Aorta (tissue), 5 donors: ENCODE data around the gene NDUFB11. TPM values are rescaled to one million over a fixed set of nuclear protein-coding genes. Genes with fewer than 3 reads are reported as not detected.

Experiments
- ATAC-seq: fragments of 200-7000 bp; cut with Tn5 transposase; one replicate; pipeline ENCODE4 v1.9.1; 2022; ENCODE audit warnings: moderate library complexity; ENCODE audit not compliant: low FRiP score
- DNase-seq, 2 donors: peaks; one replicate each; pipeline ENCODE4 v3.0.0-alpha.2; 2020
- H3K27ac ChIP-seq, 2 donors: one replicate each; pipeline ENCODE4 v1.5.1; 2013; ENCODE audit warnings: low read length in 2 of 2, mild to moderate bottlenecking in 2 of 2, moderate library complexity in 2 of 2, control low read depth in 1 of 2, inconsistent platforms in 1 of 2, low read depth in 1 of 2
- H3K27me3 ChIP-seq, 2 donors: one replicate each; pipeline ENCODE4 v1.6.1; 2013; ENCODE audit warnings: control low read depth in 1 of 2, low read length in 1 of 2, mild to moderate bottlenecking in 1 of 2, moderate library complexity in 1 of 2; ENCODE audit not compliant: insufficient read depth in 2 of 2, control insufficient read depth in 1 of 2
- H3K36me3 ChIP-seq, 2 donors: one replicate each; pipeline ENCODE4 v1.6.1; 2013; ENCODE audit warnings: control low read depth in 1 of 2, low read length in 1 of 2, mild to moderate bottlenecking in 1 of 2; ENCODE audit not compliant: insufficient read depth in 2 of 2, control insufficient read depth in 1 of 2
- H3K4me1 ChIP-seq, 2 donors: one replicate each; pipeline ENCODE4 v1.6.1; 2013; ENCODE audit warnings: low read length in 2 of 2, control low read depth in 1 of 2, mild to moderate bottlenecking in 1 of 2, moderate library complexity in 1 of 2; ENCODE audit not compliant: insufficient read depth in 2 of 2, control insufficient read depth in 1 of 2
- H3K4me3 ChIP-seq, 2 donors: one replicate each; pipeline ENCODE4 v1.5.1; 2013; ENCODE audit warnings: low read length in 2 of 2, control low read depth in 1 of 2, mild to moderate bottlenecking in 1 of 2
- H3K9me3 ChIP-seq: one replicate; pipeline ENCODE4 v1.6.1; 2013; ENCODE audit warnings: mild to moderate bottlenecking, low read length; ENCODE audit not compliant: control insufficient read depth
- WGBS, 2 donors: extraction: QIAGEN DNeasy Blood & Tissue Kit; methylation state at CpG; one replicate each; pipeline ENCODE4 v1.1.7; 2013; 5-methylcytosine and 5-hydroxymethylcytosine counted together
- intact Hi-C, 2 donors: fragments of 100-400 bp; cut with DNase I; formaldehyde crosslinking; loops; one replicate each; pipeline versions ENCODE4 v1.14.2 to v1.15.0; 2022
- polyA plus RNA-seq, 2 donors: library from polyadenylated mRNA; stranded (reverse); fragments of 200-250 nt; gene quantifications; one replicate each; pipeline ENCODE4 v1.2.3, GENCODE V29; 2013
- total RNA-seq, 2 donors: library from RNA; stranded (reverse); fragmentation: NEBNext Ultra II Directional; extraction: Animal tissue kit (Norgen Biotek cat#: 25700); gene quantifications; one replicate each; pipeline ENCODE4 v1.2.1, GENCODE V29; 2021
- donor health status: healthy with polysubstance abuse.
- donor health status: Bipolar disorder and iron deficiency.
- donor health status: DM: no; HTN: no; CAD: no.
- donor health status: DM: no; HTN: no; CAD: no.
- donor health status: DM: yes; HTN: yes; CAD: no.

Gene NDUFB11
- total and polyA plus RNA-seq, 4 donors, result 33.7 to 69.5 (median 53.0) TPM

- Histone ChIP-seq H3K36me3 (no peaks in the 10 kb centered on the region), H3K27ac (no peak overlapping the region), H3K27me3 (no peaks in the 10 kb centered on the region), H3K4me1 (no peaks in the 10 kb centered on the region), H3K4me3 (no peak overlapping the region), H3K9me3 (no peaks in the 10 kb centered on the region)
- no peak for ATAC-seq
- WGBS, 2 donors, result 72% methylated on average over 4 of the region's 4 CpGs
- DNase-seq, result no peak
- intact Hi-C loops, result no loop called here
These were observed 16.3 kb upstream of the NDUFB11 start for GRCh38 chrX:47160781-47161180.

- no peak overlapping the region for H3K27ac ChIP-seq
- H3K4me1 ChIP-seq, result no peaks in the 10 kb centered on the region
- H3K36me3 ChIP-seq, result no peaks in the 10 kb centered on the region
- no peak for DNase-seq
- intact Hi-C loops, result no loop called here
- H3K27me3 ChIP-seq, result no peaks in the 10 kb centered on the region
- 95 to 97% methylated on average over 5 of the region's 5 CpGs for WGBS, 2 donors
- H3K9me3 ChIP-seq, result no peaks in the 10 kb centered on the region
- no peak for ATAC-seq
- no peak overlapping the region for H3K4me3 ChIP-seq
These were observed 14.3 kb upstream of the NDUFB11 start for GRCh38 chrX:47158781-47159180.

GRCh38 chrX:47158131-47158530 is 13.6 kb upstream of the NDUFB11 start:
- no peaks in the 10 kb centered on the region for H3K9me3 ChIP-seq
- no peak overlapping the region for H3K27ac ChIP-seq
- intact Hi-C loops, result no loop called here
- WGBS, 2 donors, result 88 to 97% methylated on average over 16 of the region's 16 CpGs
- ATAC-seq (no peak), DNase-seq (peak in 1 of 2 donors; percentile 47)
- H3K36me3 ChIP-seq, result no peaks in the 10 kb centered on the region
- no peaks in the 10 kb centered on the region for H3K4me1 ChIP-seq
- no peak overlapping the region for H3K4me3 ChIP-seq
- H3K27me3 ChIP-seq, result no peaks in the 10 kb centered on the region

GRCh38 chrX:47156611-47157520 is 12.4 kb upstream of the NDUFB11 start:
- DNase-seq, result peak in 1 of 2 donors; percentile 72
- intact Hi-C loops, result no loop called here
- Histone ChIP-seq H3K4me3 (no peak overlapping the region), H3K27me3 (no peaks in the 10 kb centered on the region), H3K9me3 (no peaks in the 10 kb centered on the region), H3K36me3 (no peaks in the 10 kb centered on the region), H3K27ac (no peak overlapping the region), H3K4me1 (no peaks in the 10 kb centered on the region)
- ATAC-seq, result no peak
- WGBS, 2 donors, result 91 to 93% methylated on average over 26 of the region's 26 CpGs

GRCh38 chrX:47151435-47151834 is 6.9 kb upstream of the NDUFB11 start:
- Histone ChIP-seq H3K4me1 (no peaks in the 10 kb centered on the region), H3K4me3 (no peak overlapping the region), H3K36me3 (no peaks in the 10 kb centered on the region), H3K27me3 (no peaks in the 10 kb centered on the region), H3K9me3 (no peaks in the 10 kb centered on the region), H3K27ac (no peak overlapping the region)
- ATAC-seq (no peak), DNase-seq (no peak)
- intact Hi-C loops, result no loop called here

GRCh38 chrX:47148946-47149345 is 4.4 kb upstream of the NDUFB11 start:
- Histone ChIP-seq H3K36me3 (no peaks in the 10 kb centered on the region), H3K27ac (no peak overlapping the region), H3K4me1 (no peaks in the 10 kb centered on the region), H3K9me3 (no peaks in the 10 kb centered on the region), H3K4me3 (no peak overlapping the region), H3K27me3 (no peaks in the 10 kb centered on the region)
- DNase-seq (no peak), ATAC-seq (no peak)
- 49 to 53% methylated on average over 2 of the region's 2 CpGs for WGBS, 2 donors
- intact Hi-C loops, result no loop called here

GRCh38 chrX:47146936-47147859 is 2.7 kb upstream of the NDUFB11 start:
- DNase-seq (no peak), ATAC-seq (no peak)
- no peak overlapping the region for H3K4me3 ChIP-seq
- WGBS, 2 donors, result 74 to 78% methylated on average over 12 of the region's 12 CpGs
- no peaks in the 10 kb centered on the region for H3K36me3 ChIP-seq
- H3K27ac ChIP-seq, result no peak overlapping the region
- intact Hi-C loops, result no loop called here
- H3K27me3 ChIP-seq, result no peaks in the 10 kb centered on the region
- H3K9me3 ChIP-seq, result no peaks in the 10 kb centered on the region
- H3K4me1 ChIP-seq, result no peaks in the 10 kb centered on the region

- Histone ChIP-seq H3K27ac (peak overlapping the region in 1 of 2 donors; percentile 29), H3K4me3 (peak overlapping the region; percentile 4 to 17), H3K36me3 (no peaks in the 10 kb centered on the region), H3K9me3 (no peaks in the 10 kb centered on the region), H3K4me1 (no peaks in the 10 kb centered on the region), H3K27me3 (no peaks in the 10 kb centered on the region)
- DNase-seq, result no peak
- 4 to 32% methylated on average over 10 of the region's 10 CpGs for WGBS, 2 donors
- ATAC-seq, result no peak
- intact Hi-C loops, result no loop called here
These were observed 1.8 kb upstream of the NDUFB11 start for GRCh38 chrX:47146121-47146935.
